HL-60 (cell line): ENCODE results near the gene HRC.

Experiments
- DNase-seq, 2 experiments: peaks; one replicate each; pipeline ENCODE4 v3.0.0-alpha.2; 2010 to 2020; ENCODE audit warnings: low read depth in 1 of 2, low spot score in 1 of 2
- H3K27ac ChIP-seq: fragments of 250-450 bp; sonication (Bioruptor Pico); replicated peaks from 2 replicates; pipeline ENCODE4 v1.5.1; 2020; ENCODE audit warnings: mild to moderate bottlenecking, moderate library complexity
- H3K27me3 ChIP-seq: fragments of 250-450 bp; sonication (Bioruptor Pico); 2 replicates; pipeline ENCODE4 v1.5.1; 2021; ENCODE audit warnings: mild to moderate bottlenecking, moderate library complexity; ENCODE audit not compliant: insufficient read depth, poor library complexity, severe bottlenecking
- H3K4me3 ChIP-seq: replicated peaks from 2 replicates; pipeline ENCODE4 v1.5.1; 2011; ENCODE audit warnings: mild to moderate bottlenecking, control low read depth, low read length; ENCODE audit not compliant: insufficient read depth
- GABPA ChIP-seq: IDR thresholded peaks from 2 replicates; pipeline ENCODE4 v1.6.1; 2012; ENCODE audit warnings: low read depth
- POLR2AphosphoS5 ChIP-seq: IDR thresholded peaks from 2 replicates; pipeline ENCODE4 v1.6.1; 2012; ENCODE audit warnings: low read depth
- SPI1 ChIP-seq: IDR thresholded peaks from 2 replicates; pipeline ENCODE4 v1.6.1; 2012; ENCODE audit warnings: low read depth, mild to moderate bottlenecking, borderline replicate concordance
- TF ChIP-seq, protein P1 (sequence below): IDR thresholded peaks from one replicate; pipeline ENCODE4 v1.5.1; 2011; ENCODE audit warnings: low read length, control low read depth, inconsistent platforms; ENCODE audit not compliant: insufficient read depth
- TF ChIP-seq, protein P2 (sequence below): IDR thresholded peaks from 2 replicates; pipeline ENCODE4 v1.6.1; 2012; ENCODE audit warnings: low read depth; ENCODE audit not compliant: insufficient replicate concordance

The HRC gene

DNA sequence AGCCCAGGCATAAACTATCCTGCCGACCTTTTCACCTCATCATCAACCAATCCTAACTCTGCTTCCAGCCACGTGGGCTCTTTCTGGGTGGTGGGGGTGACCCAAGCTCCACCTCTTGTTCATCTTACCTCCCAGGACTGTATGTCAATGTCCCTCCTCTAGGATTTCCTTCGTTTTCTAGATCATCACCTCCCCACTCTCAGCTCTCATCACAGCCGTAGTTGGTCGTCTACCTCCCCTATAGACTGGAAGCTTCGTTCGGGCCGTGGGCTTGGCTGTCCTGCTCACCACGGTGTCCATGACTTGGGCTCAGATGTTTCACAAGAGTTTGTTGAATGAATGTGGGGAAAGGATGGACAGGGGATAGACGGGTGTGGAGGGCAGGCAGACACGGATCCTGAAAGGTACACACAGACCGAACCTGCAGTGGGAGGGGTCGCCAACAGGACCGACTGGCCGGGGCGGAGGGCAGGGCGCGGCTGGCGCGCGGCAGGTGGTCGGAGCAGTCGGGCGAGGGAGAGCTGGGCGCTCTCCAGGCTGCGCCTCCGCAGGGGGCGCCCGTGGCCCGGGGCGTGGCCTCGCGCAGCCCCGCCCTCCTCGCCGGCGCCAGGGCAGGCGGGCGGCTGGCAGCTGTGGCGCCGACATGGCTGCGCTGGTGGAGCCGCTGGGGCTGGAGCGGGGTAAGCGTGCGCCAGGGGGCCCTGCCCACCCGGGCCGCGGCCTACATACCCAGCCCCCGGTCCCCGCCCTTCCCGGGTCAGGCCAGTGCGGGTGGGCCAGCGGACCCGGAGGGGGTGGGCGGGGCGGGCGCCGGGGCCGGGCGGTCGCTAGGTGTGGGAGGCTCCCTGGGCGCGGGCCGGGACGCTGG is 41.2 kb downstream of the HRC start, which contains the start of gene LIN7B:
LIN7B (plus strand) TSS at position 609 of the 868 bp plus-strand sequence; CDS start at position 644, 35 bp downstream.
- Histone ChIP-seq H3K4me3 (peak within 1 kb of the TSS; percentile 75), H3K27me3 (no peaks in the 10 kb centered on the region), H3K27ac (0 out of 2 replicates have a peak within 1 kb of the TSS, but pooled peaks have one; percentile 18)
- peak in 1 of 2 experiments; percentile 49 for DNase-seq
- no peak for TF ChIP-seq GABPA
- TF ChIP-seq, protein P1, sequence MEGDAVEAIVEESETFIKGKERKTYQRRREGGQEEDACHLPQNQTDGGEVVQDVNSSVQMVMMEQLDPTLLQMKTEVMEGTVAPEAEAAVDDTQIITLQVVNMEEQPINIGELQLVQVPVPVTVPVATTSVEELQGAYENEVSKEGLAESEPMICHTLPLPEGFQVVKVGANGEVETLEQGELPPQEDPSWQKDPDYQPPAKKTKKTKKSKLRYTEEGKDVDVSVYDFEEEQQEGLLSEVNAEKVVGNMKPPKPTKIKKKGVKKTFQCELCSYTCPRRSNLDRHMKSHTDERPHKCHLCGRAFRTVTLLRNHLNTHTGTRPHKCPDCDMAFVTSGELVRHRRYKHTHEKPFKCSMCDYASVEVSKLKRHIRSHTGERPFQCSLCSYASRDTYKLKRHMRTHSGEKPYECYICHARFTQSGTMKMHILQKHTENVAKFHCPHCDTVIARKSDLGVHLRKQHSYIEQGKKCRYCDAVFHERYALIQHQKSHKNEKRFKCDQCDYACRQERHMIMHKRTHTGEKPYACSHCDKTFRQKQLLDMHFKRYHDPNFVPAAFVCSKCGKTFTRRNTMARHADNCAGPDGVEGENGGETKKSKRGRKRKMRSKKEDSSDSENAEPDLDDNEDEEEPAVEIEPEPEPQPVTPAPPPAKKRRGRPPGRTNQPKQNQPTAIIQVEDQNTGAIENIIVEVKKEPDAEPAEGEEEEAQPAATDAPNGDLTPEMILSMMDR: peak; percentile 26

DNA sequence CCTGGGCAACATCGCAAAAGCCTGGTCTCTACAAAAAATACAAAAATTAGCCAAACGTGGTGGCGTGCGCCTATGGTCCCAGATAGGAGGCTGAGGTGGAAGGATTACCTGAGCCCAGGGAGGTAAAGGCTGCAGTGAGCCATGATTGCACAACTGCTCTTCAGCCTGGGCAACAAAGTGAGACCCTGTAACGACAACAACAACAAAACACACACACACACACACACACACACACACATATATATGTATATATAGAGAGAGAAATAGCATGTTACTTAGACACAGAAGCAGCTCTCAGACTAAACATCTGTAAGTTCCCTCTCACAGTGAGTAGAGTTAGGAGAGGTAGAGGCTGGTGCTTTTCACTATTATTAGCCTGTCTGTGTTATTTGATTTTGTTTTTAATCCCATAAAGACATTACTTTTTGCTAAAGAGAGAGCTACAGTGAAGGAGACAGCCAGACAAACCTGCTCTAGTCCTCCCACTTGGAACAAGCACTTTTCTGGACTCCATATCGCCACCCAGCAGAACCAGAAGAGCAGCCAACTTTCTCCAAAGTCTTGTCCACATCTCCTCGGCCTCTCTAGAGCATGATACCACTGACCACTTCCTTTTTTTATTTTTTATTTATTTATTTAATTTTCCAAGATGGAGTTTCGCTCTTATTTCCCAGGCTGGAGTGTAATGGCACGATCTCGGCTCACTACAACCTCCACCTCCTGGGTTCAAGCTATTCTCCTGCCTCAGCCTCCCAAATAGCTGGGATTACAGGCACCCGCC is 43.8 kb downstream of the HRC start:
- H3K27ac ChIP-seq: no peak overlapping the region
- no peaks in the 10 kb centered on the region for H3K27me3 ChIP-seq
- 0 out of 2 replicates have a peak, but pooled peaks have one; percentile 4 for TF ChIP-seq SPI1
- TF ChIP-seq, protein P2, sequence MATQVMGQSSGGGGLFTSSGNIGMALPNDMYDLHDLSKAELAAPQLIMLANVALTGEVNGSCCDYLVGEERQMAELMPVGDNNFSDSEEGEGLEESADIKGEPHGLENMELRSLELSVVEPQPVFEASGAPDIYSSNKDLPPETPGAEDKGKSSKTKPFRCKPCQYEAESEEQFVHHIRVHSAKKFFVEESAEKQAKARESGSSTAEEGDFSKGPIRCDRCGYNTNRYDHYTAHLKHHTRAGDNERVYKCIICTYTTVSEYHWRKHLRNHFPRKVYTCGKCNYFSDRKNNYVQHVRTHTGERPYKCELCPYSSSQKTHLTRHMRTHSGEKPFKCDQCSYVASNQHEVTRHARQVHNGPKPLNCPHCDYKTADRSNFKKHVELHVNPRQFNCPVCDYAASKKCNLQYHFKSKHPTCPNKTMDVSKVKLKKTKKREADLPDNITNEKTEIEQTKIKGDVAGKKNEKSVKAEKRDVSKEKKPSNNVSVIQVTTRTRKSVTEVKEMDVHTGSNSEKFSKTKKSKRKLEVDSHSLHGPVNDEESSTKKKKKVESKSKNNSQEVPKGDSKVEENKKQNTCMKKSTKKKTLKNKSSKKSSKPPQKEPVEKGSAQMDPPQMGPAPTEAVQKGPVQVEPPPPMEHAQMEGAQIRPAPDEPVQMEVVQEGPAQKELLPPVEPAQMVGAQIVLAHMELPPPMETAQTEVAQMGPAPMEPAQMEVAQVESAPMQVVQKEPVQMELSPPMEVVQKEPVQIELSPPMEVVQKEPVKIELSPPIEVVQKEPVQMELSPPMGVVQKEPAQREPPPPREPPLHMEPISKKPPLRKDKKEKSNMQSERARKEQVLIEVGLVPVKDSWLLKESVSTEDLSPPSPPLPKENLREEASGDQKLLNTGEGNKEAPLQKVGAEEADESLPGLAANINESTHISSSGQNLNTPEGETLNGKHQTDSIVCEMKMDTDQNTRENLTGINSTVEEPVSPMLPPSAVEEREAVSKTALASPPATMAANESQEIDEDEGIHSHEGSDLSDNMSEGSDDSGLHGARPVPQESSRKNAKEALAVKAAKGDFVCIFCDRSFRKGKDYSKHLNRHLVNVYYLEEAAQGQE: no peak
- TF ChIP-seq, protein P1: no peak
- DNase-seq: no peak
- H3K4me3 ChIP-seq: no peak overlapping the region

DNA sequence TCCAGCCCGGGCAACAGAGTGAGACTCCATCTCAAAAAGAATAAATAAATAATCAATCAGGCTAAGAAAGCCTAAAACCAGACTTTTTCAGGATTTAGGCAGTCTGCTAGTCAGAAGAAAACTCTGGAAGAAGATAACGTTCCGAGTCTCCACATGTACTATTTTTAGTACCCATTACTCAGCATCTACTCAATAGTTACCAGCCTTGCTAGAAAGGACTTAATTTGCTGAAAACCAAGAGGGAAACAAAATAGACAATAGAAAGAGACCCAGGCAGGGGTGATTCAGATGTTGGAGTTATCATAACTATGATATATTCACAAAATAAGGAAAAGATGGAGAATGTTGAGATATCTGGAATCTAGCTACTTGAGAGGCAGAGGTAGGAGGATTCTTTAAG is 44.6 kb downstream of the HRC start:
- no peak for TF ChIP-seq POLR2AphosphoS5
- TF ChIP-seq, protein P1: no peak
- no peak for TF ChIP-seq SPI1
- no peak for TF ChIP-seq GABPA
- TF ChIP-seq, protein P2: no peak
- no peak overlapping the region for H3K27ac ChIP-seq

More for the DNA sequence above, 44.6 kb downstream of the HRC start:
- Histone ChIP-seq H3K27me3 (no peaks in the 10 kb centered on the region), H3K4me3 (no peak overlapping the region)
- no peak for DNase-seq
